Measurements from ENCODE around the gene AIFM2. TPM values are rescaled to one million over a fixed set of nuclear protein-coding genes. Genes with fewer than 3 reads are reported as not detected.
A peak's percentile ranks its signal among the peaks of the same experiment; 100 is the strongest.

Gene AIFM2
- total and polyA plus RNA-seq, 2 of the 13 experiments (the other 11 are each of a cell fraction or from before 2014, with no cell fraction given) = 20.3 to 29.5 TPM

DNA sequence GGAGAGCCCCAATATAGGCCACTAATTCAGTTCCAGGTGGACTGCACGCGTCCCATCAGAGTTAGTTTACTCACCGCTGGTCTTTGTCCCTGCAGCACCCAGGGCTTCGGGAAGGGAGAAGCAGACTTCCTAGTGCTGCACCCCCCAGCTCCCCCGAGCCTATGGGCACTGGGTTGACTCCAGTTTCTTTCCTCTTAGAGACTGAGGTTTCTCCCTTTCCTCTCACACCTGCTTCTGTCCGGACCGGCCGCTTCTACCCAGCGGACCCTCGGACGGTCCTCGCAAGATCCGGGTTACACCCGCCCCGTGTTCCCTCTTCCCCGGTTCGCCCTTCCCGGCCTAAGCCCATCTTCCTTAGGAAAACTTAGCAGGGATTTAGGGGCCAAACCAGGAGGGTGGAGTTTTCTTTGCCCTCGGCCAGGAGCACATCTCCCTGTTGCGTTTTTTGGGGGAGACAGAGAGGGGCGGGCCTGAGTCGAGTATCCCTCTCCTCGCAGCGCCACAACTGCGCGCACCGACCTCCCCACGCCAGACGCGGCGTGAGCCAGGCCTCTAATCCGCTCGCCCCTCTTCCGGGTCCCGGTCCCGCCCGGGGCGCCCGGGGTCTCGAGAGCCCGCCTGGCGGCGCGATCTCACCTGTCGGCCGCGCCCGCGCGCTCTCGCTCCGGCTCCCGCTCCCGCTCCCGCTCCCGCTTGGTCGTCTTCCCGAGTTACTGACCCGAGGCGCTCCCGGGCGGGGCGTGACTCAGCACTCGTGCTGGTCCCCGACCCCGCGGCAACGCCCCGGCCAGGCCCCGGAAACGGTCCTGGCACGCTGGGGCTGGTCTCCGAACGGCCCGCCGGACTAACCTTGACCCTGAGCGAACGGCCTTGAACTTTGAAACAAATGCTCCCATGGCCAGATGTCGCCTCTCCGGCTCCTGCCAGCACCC is at the start of gene AIFM2 (continued):
- peak; percentile 18; the same call in 1 of the 2 replicates for TF ChIP-seq SIX1 (CRISPR knock-in tag; IDR thresholded peaks at IDR 0.05; ENCODE audit: borderline replicate concordance)
- TF ChIP-seq CBX1 (IDR thresholded peaks at IDR 0.05; ENCODE audit: low read depth) = no peak
- peak; percentile 56; the same call in 1 of the 2 replicates for TF ChIP-seq FOXK1 (CRISPR knock-in tag; IDR thresholded peaks at IDR 0.05; ENCODE audit: borderline replicate concordance, low read depth)
- no peak for TF ChIP-seq PHB2 (IDR thresholded peaks at IDR 0.05; ENCODE audit: partially characterized antibody)
- peak; percentile 76; the same call in 1 of the 2 replicates for TF ChIP-seq ZNF331 (CRISPR knock-in tag; IDR thresholded peaks at IDR 0.05)
- TF ChIP-seq, protein P1, sequence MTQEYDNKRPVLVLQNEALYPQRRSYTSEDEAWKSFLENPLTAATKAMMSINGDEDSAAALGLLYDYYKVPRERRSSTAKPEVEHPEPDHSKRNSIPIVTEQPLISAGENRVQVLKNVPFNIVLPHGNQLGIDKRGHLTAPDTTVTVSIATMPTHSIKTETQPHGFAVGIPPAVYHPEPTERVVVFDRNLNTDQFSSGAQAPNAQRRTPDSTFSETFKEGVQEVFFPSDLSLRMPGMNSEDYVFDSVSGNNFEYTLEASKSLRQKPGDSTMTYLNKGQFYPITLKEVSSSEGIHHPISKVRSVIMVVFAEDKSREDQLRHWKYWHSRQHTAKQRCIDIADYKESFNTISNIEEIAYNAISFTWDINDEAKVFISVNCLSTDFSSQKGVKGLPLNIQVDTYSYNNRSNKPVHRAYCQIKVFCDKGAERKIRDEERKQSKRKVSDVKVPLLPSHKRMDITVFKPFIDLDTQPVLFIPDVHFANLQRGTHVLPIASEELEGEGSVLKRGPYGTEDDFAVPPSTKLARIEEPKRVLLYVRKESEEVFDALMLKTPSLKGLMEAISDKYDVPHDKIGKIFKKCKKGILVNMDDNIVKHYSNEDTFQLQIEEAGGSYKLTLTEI (CRISPR knock-in tag; conservative IDR thresholded peaks at IDR 0.05) = no peak
- TF ChIP-seq ZNF607 (CRISPR knock-in tag; IDR thresholded peaks at IDR 0.05; ENCODE audit: borderline replicate concordance) = peak; percentile 87
- TF ChIP-seq ZNF724P (CRISPR knock-in tag; IDR thresholded peaks at IDR 0.05; ENCODE audit: borderline replicate concordance) = no peak
- TF ChIP-seq ZNF737 (CRISPR knock-in tag; IDR thresholded peaks at IDR 0.05; ENCODE audit: borderline replicate concordance) = no peak
- TF ChIP-seq ZNF431 (CRISPR knock-in tag; IDR thresholded peaks at IDR 0.05; ENCODE audit: borderline replicate concordance, low read depth) = no peak; the same call in 1 of the 2 replicates
- no peak for TF ChIP-seq STAT6 (CRISPR knock-in tag; IDR thresholded peaks at IDR 0.05; ENCODE audit: borderline replicate concordance)
- peak; percentile 51; the same call in 1 of the 2 replicates for TF ChIP-seq GMEB1 (CRISPR knock-in tag; IDR thresholded peaks at IDR 0.05; ENCODE audit: borderline replicate concordance)
- peak; percentile 89 for TF ChIP-seq TARDBP (CRISPR knock-in tag; IDR thresholded peaks at IDR 0.05)
- peak; percentile 94 for TF ChIP-seq ZNF414 (CRISPR knock-in tag; IDR thresholded peaks at IDR 0.05)
- no peak for TF ChIP-seq NAIF1 (CRISPR knock-in tag; IDR thresholded peaks at IDR 0.05; ENCODE audit: borderline replicate concordance)
- TF ChIP-seq ZNF432 (CRISPR knock-in tag; IDR thresholded peaks at IDR 0.05; ENCODE audit: borderline replicate concordance) = no peak
- TF ChIP-seq ADNP (CRISPR knock-in tag; IDR thresholded peaks at IDR 0.05) = no peak
- TF ChIP-seq, protein P2, sequence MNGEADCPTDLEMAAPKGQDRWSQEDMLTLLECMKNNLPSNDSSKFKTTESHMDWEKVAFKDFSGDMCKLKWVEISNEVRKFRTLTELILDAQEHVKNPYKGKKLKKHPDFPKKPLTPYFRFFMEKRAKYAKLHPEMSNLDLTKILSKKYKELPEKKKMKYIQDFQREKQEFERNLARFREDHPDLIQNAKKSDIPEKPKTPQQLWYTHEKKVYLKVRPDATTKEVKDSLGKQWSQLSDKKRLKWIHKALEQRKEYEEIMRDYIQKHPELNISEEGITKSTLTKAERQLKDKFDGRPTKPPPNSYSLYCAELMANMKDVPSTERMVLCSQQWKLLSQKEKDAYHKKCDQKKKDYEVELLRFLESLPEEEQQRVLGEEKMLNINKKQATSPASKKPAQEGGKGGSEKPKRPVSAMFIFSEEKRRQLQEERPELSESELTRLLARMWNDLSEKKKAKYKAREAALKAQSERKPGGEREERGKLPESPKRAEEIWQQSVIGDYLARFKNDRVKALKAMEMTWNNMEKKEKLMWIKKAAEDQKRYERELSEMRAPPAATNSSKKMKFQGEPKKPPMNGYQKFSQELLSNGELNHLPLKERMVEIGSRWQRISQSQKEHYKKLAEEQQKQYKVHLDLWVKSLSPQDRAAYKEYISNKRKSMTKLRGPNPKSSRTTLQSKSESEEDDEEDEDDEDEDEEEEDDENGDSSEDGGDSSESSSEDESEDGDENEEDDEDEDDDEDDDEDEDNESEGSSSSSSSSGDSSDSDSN (CRISPR knock-in tag; IDR thresholded peaks at IDR 0.05) = peak; percentile 68; the same call in 1 of the 2 replicates

Data from HepG2 (cell line).